Left cardiac atrium (tissue), 4 donors: ENCODE measurements around the gene TMC2. TPM values are rescaled to one million over a fixed set of nuclear protein-coding genes. Genes with fewer than 3 reads are reported as not detected.

Source experiments
- ATAC-seq, 2 donors: fragments of 200-7000 bp; cut with Tn5 transposase; one replicate each; pipeline ENCODE4 v1.9.1; 2020; ENCODE audit warnings: mild to moderate bottlenecking in 2 of 2, moderate library complexity in 2 of 2
- DNase-seq: peaks from one replicate; pipeline ENCODE4 v3.0.0-alpha.2; 2020
- intact Hi-C, 2 donors: fragments of 100-400 bp; cut with DNase I; formaldehyde crosslinking; loops; one replicate each; pipeline versions ENCODE4 v1.14.1 to v1.15.1; 2022 to 2023
- microRNA-seq, 2 donors: library from miRNA; unstranded; fragments of <30 nt; microRNA quantifications; one replicate each; pipeline ENCODE4 v1.2.0, GENCODE V29; 2020
- total RNA-seq, 2 donors: library from RNA; stranded (reverse); fragmentation: NEBNext Ultra II Directional; extraction: Animal tissue kit (Norgen Biotek cat#: 25700); gene quantifications; one replicate each; pipeline ENCODE4 v1.2.1, GENCODE V29; 2021
- donor health status: DM: no; HTN: yes; CAD: no.
- donor health status: DM: no; HTN: yes; CAD: no; lungs with severe emphysema.
- donor health status: DM: yes; HTN: yes; CAD: no.
- donor health status: Dilated cardiomyopathy.

The TMC2 gene
- total RNA-seq, 2 donors from 2014 or later = 0.06 TPM; not detected in 1

GRCh38 chr20:2690718-2691117, 154.3 kb downstream of the TMC2 start:
- ATAC-seq = no peak
- DNase-seq = no peak
- intact Hi-C loops = no loop called here

DNA sequence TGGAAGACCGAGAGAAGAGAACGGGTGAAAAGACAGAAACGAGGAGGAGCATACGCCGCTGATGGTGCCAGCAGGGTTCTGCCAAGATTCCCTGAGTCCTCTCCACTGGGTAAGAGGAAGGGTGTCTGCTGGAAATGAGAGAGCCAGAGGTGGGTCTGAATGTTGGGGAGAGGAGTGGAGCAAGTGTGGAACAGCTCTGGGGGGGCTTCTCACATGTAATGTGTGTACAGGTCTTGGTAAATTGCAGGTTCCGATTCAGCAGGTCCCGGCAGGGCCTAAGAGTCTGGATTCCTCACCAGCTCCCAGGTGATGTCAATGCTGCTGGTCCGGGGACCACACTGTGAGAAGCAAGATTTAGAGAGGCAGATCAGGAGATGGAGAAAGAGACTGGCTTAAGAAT, 154.8 kb downstream of the TMC2 start:
- intact Hi-C loops = no loop called here
- ATAC-seq = no peak
- DNase-seq = no peak

Small RNAs within 50 kb of the gene (microRNA-seq; reads per million reads assigned to microRNA genes)
- 0.27 to 1.4 reads per million in 2 donors for gene MIR1292

Other genes with a start within 250 kb of the TMC2 start
- not detected for gene TGM3, start 240.6 kb upstream of the TMC2 start, total RNA-seq
- gene TGM6, start 155.7 kb upstream of the TMC2 start, total RNA-seq = not detected
- gene SNRPB, start 65.8 kb upstream of the TMC2 start, total RNA-seq = 10 to 100 TPM; 49.5 to 79.4 TPM
- 1 to 10 TPM; 6.5 to 7.0 TPM for gene ZNF343, start 27.7 kb upstream of the TMC2 start, total RNA-seq
- gene NOP56, start 116.1 kb downstream of the TMC2 start, total RNA-seq = 10 to 100 TPM; 63.3 to 91.3 TPM
- 100 to 1,000 TPM; 149 to 166 TPM for gene IDH3B, start 127.6 kb downstream of the TMC2 start, total RNA-seq
- 1 to 10 TPM; 4.4 to 6.5 TPM for gene EBF4, start 156.2 kb downstream of the TMC2 start, total RNA-seq